Epithelial cell of proximal tubule (primary cell): ENCODE data around the gene FKBP1A. TPM values are rescaled to one million over a fixed set of nuclear protein-coding genes. Genes with fewer than 3 reads are reported as not detected.

Experiments
- DNase-seq: peaks from one replicate; pipeline ENCODE4 v3.0.0-alpha.2; 2011; ENCODE audit warnings: low read depth
- H3K4me3 ChIP-seq: 2 replicates; pipeline ENCODE4 v1.5.1; 2011; ENCODE audit warnings: low read depth, mild to moderate bottlenecking, low read length
- total RNA-seq: library from RNA; depleted of rRNA; stranded (reverse); fragments of >200 nt; gene quantifications from 2 replicates; pipeline ENCODE4 v1.2.3, GENCODE V29; 2015
- TF ChIP-seq, protein P1 (sequence below): conservative IDR thresholded peaks from 2 replicates; pipeline ENCODE4 v1.5.1; 2012; ENCODE audit warnings: low read depth, mild to moderate bottlenecking, low read length

The FKBP1A gene
- total RNA-seq, 1 donor from 2014 or later, result 188 TPM

DNA sequence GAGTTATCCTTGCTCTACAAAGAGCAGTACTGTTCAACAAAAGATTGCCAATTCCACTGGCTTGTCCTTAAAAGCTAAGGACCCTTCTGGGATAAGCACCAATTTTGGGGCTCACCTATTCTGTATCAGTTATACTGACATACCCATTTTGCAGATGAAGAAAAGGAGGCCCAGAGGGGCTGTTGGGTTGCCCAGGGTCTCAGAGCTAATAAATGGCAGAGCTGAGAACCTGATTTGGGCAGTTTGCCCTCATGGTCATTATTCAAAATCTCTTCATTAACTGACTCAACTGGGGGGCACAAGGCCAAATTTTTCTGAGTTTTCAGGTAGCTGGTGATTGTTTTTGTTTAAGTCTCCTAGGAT is 42.5 kb upstream of the FKBP1A start:
- DNase-seq, result no peak
- TF ChIP-seq, protein P1, sequence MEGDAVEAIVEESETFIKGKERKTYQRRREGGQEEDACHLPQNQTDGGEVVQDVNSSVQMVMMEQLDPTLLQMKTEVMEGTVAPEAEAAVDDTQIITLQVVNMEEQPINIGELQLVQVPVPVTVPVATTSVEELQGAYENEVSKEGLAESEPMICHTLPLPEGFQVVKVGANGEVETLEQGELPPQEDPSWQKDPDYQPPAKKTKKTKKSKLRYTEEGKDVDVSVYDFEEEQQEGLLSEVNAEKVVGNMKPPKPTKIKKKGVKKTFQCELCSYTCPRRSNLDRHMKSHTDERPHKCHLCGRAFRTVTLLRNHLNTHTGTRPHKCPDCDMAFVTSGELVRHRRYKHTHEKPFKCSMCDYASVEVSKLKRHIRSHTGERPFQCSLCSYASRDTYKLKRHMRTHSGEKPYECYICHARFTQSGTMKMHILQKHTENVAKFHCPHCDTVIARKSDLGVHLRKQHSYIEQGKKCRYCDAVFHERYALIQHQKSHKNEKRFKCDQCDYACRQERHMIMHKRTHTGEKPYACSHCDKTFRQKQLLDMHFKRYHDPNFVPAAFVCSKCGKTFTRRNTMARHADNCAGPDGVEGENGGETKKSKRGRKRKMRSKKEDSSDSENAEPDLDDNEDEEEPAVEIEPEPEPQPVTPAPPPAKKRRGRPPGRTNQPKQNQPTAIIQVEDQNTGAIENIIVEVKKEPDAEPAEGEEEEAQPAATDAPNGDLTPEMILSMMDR, result no peak
- no peak overlapping the region for H3K4me3 ChIP-seq

DNA sequence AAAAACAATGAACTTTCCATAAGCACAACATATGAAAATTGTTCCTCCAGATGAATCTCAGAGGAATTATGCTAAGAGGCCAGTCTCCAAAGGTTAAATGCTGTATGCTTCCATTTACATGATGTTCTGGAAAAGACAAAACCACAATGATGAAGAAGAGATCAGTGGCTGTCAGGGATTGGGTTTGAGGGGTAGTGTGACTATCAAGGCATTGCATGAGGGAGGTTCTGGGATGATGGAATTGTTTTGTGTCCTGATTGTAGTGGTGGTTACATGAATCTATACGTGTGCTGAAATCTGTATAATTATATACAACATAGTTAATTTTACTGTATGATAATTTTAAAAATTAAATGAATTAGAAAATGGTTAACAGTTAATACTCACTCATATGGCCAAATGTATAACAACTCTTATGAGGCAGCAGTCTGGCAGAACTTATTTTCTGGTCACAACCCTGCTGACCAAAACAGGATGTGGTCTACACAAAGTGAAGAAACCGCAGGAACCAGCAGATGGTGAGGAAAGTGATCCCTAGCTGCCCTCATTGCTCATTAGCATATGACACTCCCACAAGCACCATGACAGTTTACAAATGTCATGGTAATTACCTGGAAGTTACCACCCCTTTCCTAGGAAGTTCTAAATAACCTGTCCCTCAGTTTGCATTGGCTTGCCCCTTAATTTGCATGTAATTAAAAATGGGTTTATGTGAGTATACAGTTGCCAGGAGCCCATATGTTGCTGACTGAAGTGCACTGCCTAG is 41.9 kb upstream of the FKBP1A start:
- TF ChIP-seq, protein P1, result no peak
- no peak for DNase-seq
- no peak overlapping the region for H3K4me3 ChIP-seq

DNA sequence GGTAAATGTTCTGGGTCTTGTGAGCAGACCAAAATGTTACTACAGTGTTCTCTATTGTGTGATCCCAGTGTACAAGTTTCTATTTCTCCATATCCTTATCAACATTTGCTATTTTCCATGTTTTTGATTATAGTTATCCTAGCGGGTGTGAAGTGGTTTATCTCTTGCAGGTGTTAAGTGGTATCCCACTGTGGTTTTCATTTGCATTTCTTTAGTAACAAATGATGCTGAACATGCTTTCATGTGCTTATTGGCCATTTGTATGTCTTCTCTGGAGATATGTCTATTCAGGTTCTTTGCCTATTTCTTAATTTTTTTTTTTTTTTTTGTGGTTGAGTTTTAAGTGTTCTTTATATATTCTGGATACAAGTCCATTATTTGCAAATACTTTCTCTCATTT is 38.3 kb upstream of the FKBP1A start:
- TF ChIP-seq, protein P1, result no peak
- DNase-seq, result no peak
- H3K4me3 ChIP-seq, result no peak overlapping the region

DNA sequence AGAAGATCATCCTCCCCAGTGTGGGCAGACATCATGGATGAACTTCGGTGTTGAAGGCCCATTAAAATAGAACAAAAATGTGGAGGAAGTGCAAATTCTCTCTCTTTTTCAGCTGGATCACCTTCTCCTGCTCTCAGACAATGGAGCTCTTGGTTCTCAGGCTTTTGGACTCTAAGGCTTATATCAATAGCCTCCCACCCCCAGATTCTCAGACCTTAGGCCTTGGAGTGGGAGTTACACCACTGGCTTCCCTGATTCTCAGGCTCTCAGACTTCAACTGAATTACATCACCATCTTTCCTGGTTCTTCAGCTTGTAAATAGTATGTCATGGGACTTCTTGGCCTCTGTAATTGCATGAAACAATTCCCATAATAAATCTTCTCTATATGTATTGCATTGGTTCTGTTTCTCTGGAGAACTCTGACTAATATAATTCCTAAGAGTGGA is 37.2 kb upstream of the FKBP1A start:
- TF ChIP-seq, protein P1, result no peak
- no peak overlapping the region for H3K4me3 ChIP-seq
- no peak for DNase-seq

DNA sequence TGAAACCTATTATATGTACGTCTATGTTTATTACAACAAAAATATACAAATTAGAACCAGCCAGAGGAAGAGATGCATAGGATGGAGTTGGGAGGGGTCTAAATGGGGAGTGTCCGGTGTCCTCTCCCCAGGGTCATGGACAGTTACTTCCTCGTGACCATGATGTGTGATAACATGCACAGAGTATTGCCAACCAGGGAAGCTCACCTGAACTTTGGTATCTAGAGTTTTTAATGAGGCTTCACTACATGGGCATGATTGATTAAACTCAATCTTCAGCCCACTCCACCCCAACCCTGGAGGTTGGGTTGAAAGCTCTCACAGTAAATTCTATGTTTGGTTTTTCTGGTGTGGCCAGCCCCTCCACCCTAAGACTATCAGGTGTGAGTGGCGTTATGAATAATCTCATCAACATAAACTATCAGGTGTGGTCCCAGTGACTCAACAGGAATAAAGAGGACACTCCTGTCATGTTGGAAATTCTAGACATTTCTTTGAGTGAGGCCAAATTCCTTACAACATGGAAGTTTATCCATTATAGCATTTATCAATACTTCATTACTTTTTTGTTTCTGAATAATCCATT is 36.4 kb upstream of the FKBP1A start:
- no peak for DNase-seq
- H3K4me3 ChIP-seq, result no peak overlapping the region
- TF ChIP-seq, protein P1, result no peak

DNA sequence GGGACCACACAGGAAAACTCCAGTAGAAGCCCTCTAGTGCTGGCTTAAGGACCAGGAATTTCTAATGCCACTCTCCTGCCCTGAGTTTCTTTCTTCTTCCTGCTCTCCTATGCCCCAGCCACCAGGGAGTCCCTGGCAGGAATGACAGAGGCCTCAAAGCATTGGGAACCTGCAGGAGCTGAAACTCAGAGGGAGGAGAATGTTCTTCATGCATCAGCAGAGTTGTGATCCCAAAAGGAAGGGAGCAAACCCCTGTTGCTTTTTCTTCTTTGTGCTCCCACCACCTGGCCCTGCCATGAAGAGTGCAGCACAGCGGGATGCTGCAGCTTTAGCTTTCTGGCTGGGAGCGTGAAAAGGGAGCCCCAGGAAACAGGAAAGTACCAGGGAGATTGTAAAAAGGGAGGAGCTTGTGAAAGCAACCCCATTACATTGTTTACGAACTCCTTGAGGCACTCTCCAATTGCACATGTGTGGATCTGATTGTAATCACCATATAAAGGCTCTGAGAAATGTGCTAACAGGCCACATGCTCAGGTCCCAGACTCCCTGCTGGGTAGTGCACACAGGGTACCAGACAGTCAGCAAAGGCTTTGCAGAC is 34.7 kb upstream of the FKBP1A start:
- DNase-seq, result no peak
- TF ChIP-seq, protein P1, result no peak
- no peak overlapping the region for H3K4me3 ChIP-seq
